ENCODE data around the gene CACNG4. TPM values are rescaled to one million over a fixed set of nuclear protein-coding genes. Genes with fewer than 3 reads are reported as not detected.

Gene CACNG4
- total RNA-seq, 1 experiment from 2014 or later, result 46.3 TPM

GRCh38 chr17:67078292-67078691 lies 113.8 kb downstream of the CACNG4 start:
- H3F3A ChIP-seq (ENCODE audit: insufficient read depth, low read depth), result 0 out of 2 replicates have a peak, but pooled peaks cover 7% of the 10 kb centered on the region
- no peaks in the 10 kb centered on the region for H3K9me2 ChIP-seq (ENCODE audit: insufficient read depth)
- no peak for DNase-seq
- ChIA-PET POLR2A (ENCODE audit: unreplicated experiment) (no interaction called here), CTCF (no interaction called here)
- no peaks in the 10 kb centered on the region for H3K4me1 ChIP-seq (replicated peaks; ENCODE audit: insufficient read depth)
- H3K4me2 ChIP-seq, result no peak overlapping the region
- H2AFZ ChIP-seq, result no peak overlapping the region
- intact Hi-C loops (cut with micrococcal nuclease; ENCODE audit: unreplicated experiment), result no loop called here
- no peak overlapping the region for H3K4me3 ChIP-seq
- BruUV-seq (replicated peaks), result no TSS peak
- no peaks in the 10 kb centered on the region for H3K79me2 ChIP-seq (ENCODE audit: low read depth)
- no peaks in the 10 kb centered on the region for H4K20me1 ChIP-seq (ENCODE audit: insufficient read depth)
- H3K27ac ChIP-seq, result no peak overlapping the region
- no peaks in the 10 kb centered on the region for H3K27me3 ChIP-seq (ENCODE audit: insufficient read depth, low read depth)
- TF ChIP-seq CTCF (conservative IDR thresholded peaks at IDR 0.05) (no peak), EZH2 (IDR thresholded peaks at IDR 0.05; ENCODE audit: low read depth) (no peak)
- no peaks in the 10 kb centered on the region for H3K36me3 ChIP-seq (ENCODE audit: low read depth)
- no peaks in the 10 kb centered on the region for H3K9me3 ChIP-seq (ENCODE audit: insufficient read depth, low read depth)

- BruUV-seq (replicated peaks), result no TSS peak
- H3K27me3 ChIP-seq (ENCODE audit: insufficient read depth, low read depth), result no peaks in the 10 kb centered on the region
- TF ChIP-seq EZH2 (IDR thresholded peaks at IDR 0.05; ENCODE audit: low read depth) (no peak), CTCF (conservative IDR thresholded peaks at IDR 0.05) (no peak)
- H3K79me2 ChIP-seq (ENCODE audit: low read depth), result no peaks in the 10 kb centered on the region
- no peak overlapping the region for H3K27ac ChIP-seq
- H3K36me3 ChIP-seq (ENCODE audit: low read depth), result no peaks in the 10 kb centered on the region
- no peaks in the 10 kb centered on the region for H3K9me3 ChIP-seq (ENCODE audit: insufficient read depth, low read depth)
- ChIA-PET POLR2A (ENCODE audit: unreplicated experiment) (interaction anchor here (0.6 kb wide), 1 partner anchor 10 kb away, joined by 5 read pairs; no protein-coding TSS in a partner anchor), CTCF (no interaction called here)
- H3K4me2 ChIP-seq, result no peak overlapping the region
- no peaks in the 10 kb centered on the region for H3K4me1 ChIP-seq (replicated peaks; ENCODE audit: insufficient read depth)
- no peak overlapping the region for H2AFZ ChIP-seq
- no peak for DNase-seq
- no peaks in the 10 kb centered on the region for H3K9me2 ChIP-seq (ENCODE audit: insufficient read depth)
- 0 out of 2 replicates have a peak, but pooled peaks cover 7% of the 10 kb centered on the region for H3F3A ChIP-seq (ENCODE audit: insufficient read depth, low read depth)
- H4K20me1 ChIP-seq (ENCODE audit: insufficient read depth), result no peaks in the 10 kb centered on the region
- intact Hi-C loops (cut with micrococcal nuclease; ENCODE audit: unreplicated experiment), result no loop called here
- no peak overlapping the region for H3K4me3 ChIP-seq
Observed at GRCh38 chr17:67079491-67079890, 115.0 kb downstream of the CACNG4 start.

GRCh38 chr17:67080804-67081203 lies 116.3 kb downstream of the CACNG4 start:
- H3K9me3 ChIP-seq (ENCODE audit: insufficient read depth, low read depth), result no peaks in the 10 kb centered on the region

More at GRCh38 chr17:67080804-67081203, 116.3 kb downstream of the CACNG4 start:
- Histone ChIP-seq H3K36me3 (ENCODE audit: low read depth) (no peaks in the 10 kb centered on the region), H3F3A (ENCODE audit: insufficient read depth, low read depth) (0 out of 2 replicates have a peak, but pooled peaks cover 7% of the 10 kb centered on the region), H3K79me2 (ENCODE audit: low read depth) (no peaks in the 10 kb centered on the region), H3K4me3 (no peak overlapping the region), H3K4me1 (replicated peaks; ENCODE audit: insufficient read depth) (no peaks in the 10 kb centered on the region), H3K4me2 (no peak overlapping the region), H4K20me1 (ENCODE audit: insufficient read depth) (no peaks in the 10 kb centered on the region), H2AFZ (no peak overlapping the region), H3K27ac (no peak overlapping the region), H3K27me3 (ENCODE audit: insufficient read depth, low read depth) (no peaks in the 10 kb centered on the region), H3K9me2 (ENCODE audit: insufficient read depth) (no peaks in the 10 kb centered on the region)
- DNase-seq, result no peak
- POLR2A ChIA-PET (ENCODE audit: unreplicated experiment), result no interaction called here
- no TSS peak for BruUV-seq (replicated peaks)
- CTCF ChIA-PET, result no interaction called here
- no peak for TF ChIP-seq EZH2 (IDR thresholded peaks at IDR 0.05; ENCODE audit: low read depth)
- TF ChIP-seq CTCF (conservative IDR thresholded peaks at IDR 0.05), result no peak
- intact Hi-C loops (cut with micrococcal nuclease; ENCODE audit: unreplicated experiment), result loop anchor here (5.0 kb wide), 1 partner anchor 364 kb away; no protein-coding TSS in a partner anchor

Data from PC-9 (cell line).